Cerebellar nuclear complex (tissue), 1 donor: ENCODE measurements around the gene ANKRD17.
"Not testable (repeated sequence)": the region's sequence is repeated elsewhere in the genome, so short reads cannot be mapped to it uniquely, and the experiment has no call there.

Source experiments
- DNase-seq, 2 experiments: peaks; one replicate each; lab custom pipeline; 2025; lab: John Stamatoyannopoulos, UW

Gene ANKRD17

DNA sequence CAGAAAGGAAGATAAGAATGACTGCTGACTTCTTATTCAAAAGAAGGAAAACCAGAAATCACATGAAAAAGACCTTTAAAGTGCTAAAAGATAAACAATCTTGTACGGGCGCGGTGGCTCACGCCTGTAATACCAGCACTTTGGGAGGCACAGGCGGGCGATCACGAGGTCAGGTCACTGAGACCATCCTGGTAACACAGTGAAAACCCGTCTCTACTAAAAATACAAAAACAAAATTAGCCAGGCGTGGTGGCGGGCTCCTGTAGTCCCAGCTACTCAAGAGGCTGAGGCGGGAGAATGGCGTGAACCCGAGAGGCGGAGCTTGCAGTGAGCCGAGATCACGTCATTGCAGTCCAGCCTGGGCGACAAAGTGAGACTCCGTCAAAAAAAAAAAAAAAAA lies 54.6 kb downstream of the ANKRD17 start:
- not testable (repeated sequence) for DNase-seq

DNA sequence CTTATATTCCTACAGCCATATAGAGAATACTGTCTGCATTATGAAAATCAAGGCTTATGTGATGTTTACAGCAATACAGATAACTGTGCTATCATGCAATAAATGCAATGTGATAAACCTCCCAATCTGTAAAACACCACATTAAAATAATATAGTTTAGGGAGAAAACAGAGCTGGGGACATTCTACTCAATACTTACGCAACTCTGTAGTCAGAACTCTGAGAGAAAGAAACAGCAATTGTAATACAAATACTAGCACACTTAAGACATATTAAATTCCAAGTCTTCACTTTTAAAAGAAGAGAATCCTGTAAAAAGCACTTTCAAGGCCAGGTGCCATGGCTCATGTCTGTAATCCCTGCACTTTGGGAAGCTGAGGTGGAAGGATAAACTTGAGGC lies 61.4 kb downstream of the ANKRD17 start:
- no peak for DNase-seq

DNA sequence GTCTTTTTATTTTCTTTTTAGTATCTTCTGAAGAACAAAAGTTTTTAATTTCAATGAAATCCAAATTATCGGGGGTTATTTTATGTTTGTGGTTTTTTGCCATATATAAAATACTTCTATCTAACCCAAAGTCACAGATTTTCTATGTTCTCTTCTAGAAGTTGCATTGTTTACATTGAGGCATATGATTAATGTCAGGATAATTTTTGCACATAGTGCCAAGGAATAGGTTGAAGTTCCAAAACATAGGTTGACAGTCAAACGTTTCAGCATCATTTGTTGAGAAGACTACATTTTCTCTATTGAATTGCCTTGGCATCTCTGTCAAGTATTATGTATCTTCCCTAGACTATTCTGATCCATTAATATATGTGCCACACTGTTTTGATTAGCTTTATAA lies 64.5 kb downstream of the ANKRD17 start:
- DNase-seq: no peak

DNA sequence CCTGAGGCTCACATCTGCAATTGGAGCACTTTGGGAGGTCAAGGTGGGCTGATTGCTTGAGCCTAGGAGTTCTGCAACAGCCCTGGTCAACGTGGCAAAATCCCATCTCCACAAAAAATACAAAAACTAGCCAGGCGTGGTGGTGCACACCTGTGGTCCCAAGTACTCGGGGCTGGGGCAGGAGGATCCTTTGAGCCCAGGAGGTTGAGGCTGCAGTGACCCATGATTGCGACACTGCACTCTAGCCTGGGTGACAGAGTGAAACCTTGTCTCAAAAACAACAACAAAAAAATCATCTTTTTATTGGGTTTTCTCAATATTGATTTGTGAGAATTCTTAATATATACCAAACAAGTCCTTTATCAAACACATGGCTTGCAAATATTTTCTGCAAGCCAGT lies 64.9 kb downstream of the ANKRD17 start:
- no peak for DNase-seq

DNA sequence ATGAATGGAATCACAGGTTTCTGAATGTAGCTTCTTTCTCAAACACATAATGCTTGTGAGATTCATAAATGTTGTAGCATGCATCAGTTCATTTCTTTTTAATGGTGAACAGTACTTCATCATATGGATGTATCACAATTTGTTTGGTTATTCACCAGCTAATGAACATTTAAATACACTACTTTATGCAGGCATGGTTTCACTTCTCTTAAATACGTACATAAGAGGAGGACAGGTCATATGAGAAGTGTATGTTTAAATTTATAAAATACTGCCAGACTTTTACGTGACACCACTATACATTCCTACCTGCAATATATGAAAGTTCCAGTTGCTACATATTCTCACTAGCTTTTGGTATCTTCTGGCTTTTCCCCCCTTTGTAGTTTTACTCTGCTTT lies 65.4 kb downstream of the ANKRD17 start:
- DNase-seq: no peak

DNA sequence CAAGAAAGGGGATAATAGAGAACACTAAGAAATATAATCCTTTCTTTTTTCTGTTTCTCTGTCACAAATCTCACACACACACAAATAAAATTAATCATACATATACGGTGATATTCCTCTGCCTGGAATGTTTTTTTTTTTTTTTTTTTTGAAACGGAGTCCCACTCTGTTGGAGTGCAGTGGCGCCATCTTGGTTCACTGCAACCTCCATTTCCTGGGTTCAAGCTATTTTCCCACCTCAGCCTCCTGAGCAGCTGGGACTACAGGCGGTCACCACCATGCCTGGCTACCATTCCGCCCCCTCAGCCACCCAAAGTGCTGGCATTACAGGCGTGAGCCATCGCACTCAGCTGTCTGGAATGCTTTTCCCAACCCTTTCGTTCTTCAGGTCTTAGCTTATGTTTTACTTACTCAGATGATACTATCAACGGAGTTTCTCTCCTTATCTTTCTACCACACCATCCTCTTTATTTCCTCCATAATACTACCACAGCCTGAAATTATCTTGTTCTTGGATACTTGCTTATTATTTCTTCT lies 69.3 kb downstream of the ANKRD17 start:
- DNase-seq: no peak

DNA sequence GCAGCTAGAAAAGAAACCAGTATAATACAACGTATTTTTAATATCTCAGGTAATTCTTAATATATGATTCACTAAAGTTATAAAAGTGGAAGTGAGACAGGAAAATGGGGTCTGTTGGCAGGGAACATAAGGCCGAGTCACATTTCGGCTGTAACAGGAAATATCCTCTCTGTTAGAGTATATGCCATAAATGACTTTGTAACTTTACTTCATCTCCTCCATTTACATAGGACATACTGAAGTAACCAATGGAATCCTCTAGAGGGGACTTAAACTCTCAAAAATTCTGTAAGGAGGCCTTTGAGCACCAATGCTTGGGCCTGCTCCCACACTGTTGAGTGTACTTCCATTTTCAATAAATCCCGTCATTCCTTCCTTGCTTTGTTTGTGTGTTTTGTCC lies 71.3 kb downstream of the ANKRD17 start:
- no peak for DNase-seq

DNA sequence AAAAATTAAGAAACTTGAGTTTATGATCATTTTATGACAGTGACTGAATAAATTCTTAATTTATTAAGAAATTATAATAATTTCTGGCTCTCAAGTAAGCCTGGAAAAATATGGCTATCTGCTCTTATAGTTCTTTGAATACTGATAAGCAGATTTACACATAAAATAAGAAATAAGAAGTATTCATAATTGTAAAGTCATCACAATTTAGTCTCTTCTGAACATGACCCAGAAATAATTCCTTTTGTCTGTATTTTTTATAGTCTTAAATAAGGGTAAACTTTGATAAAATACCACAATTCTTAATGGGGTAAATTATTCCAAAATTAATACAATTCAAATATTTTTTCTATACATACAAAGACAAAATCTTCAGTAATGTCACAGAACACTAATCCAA lies 72.7 kb downstream of the ANKRD17 start:
- no peak for DNase-seq

DNA sequence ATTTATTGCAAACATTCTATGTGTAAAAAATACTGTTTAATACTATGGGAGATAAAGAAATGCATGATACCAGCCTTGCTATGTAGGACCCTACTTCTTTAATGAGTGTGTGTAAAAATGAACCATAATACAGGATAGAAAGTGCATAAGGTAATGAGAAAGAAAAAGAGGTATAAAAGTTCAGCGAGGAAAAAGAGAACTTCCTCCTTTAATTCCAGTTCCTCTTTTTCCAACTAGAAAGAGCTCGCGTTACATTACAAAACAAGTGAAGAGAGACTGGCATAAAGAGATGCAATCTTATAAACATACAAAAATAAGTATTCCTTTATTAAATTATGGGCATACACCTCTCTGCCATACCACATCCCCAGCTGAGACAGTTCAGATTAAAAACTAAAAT lies 77.4 kb downstream of the ANKRD17 start:
- DNase-seq: no peak

DNA sequence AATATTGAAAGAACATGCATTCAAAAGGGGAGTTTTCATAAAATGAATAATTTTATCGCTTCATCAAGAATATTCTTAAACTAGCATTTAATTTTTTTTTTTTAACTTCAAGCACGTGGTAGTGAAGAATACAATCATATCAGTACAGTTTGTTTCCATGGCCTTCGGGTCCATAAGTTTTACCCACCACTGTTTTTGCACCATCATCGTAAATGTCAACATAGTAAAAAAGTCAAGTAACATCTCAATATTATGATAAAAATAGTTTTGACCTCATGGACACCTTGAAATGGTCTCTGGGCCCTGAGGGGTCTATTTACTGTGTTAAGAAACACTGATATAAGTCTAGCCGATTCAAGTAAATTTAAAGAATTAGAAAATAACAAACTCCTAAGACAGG lies 80.2 kb downstream of the ANKRD17 start:
- DNase-seq: no peak

DNA sequence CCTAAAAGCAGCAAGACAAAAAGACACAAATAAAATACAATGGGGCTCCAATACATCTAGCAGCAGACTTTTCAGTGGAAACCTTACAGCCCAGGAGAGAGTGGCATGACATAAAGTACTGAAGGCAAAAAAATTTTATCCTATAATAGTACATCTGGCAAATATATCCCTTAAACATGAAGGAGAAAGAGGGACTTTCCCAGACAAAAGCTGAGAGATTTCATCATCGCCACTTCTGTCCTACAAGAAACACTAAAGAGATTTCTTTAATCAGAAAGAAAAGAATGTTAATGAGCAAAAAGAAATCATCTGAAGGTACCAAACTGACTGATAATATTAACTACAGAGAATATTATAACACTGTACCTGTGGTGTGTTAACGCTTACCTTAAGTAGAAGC lies 86.4 kb downstream of the ANKRD17 start:
- no peak for DNase-seq

DNA sequence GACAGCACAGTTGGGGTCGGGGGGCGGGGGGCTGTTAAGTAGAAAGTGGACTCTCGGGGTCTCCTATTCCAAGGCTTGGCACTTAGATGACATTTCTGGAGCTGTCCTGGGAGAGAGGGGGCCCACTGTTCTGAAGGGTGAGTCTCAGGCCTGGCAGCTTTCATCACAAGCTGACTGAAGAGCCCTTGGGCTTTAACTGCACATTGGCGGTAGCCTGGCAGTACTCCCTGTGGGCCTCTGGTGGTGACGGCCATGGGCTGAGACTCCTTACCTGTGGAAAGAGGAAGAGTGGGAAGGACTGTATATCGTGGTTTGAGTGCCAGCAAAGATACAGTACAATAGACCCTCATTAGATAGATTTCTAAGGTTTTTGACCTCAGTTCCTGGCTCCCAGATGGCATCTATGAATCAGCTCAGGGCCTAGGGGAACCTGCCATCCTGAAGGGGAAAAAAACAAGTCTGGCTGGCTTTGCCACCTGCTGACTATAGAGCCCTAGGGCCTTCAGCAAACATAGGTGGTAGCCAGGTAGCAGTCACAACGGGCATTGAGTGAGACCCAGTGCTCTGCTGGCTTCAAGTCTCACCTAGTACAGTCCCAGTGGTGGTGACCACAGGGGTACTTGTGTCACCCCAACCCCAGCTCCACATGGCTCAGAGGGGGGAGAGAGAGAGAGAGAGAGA lies 87.9 kb downstream of the ANKRD17 start:
- DNase-seq: no peak

DNA sequence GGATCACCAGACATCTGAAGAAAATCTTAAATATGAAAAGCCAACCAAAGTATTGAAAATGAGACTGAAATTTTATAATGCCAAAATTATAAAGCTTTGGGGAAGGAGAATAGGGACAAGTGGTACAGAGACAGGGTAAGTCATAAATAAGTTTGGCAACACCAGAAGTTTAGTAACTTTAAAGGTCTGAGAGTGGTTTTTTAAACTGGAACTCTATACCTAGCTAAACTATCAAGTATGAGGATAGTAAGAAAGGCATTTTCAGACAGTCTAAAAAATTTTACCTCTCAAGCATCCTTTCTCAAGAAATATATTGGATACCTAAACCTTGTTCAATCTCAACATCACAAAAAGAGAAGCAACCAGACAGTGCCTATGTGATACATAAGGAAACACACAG lies 92.4 kb downstream of the ANKRD17 start:
- no peak for DNase-seq

DNA sequence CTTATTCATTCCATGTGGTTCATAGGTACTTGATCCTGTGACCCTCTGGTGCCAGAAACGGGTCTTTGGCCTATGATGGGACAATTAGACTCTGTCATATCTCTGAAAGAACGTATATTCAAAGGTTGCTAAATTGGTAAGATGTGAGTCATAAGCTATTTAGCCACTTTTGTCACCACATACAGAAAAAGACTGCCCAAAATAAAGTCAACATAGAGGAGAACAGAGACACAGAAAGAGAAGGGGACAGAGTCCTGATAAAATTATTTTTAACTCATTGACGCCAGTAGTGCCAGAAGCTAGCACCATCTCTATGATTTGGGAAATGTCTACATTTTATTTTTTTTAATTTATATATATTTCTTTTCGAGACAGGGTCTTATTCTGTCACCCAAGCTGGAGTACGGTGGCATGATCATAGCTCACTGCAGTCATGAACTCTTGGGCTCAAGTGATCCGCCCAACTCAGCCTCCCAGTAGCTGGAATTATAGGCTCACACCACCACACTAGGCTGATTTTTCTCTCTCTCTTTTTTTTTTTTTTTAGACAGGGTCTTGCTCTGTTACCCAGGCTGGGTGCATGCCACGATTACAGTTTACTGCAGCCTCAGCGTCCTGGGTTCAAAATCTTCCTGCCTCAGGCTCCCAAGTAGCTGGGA lies 96.9 kb downstream of the ANKRD17 start:
- DNase-seq: no peak

DNA sequence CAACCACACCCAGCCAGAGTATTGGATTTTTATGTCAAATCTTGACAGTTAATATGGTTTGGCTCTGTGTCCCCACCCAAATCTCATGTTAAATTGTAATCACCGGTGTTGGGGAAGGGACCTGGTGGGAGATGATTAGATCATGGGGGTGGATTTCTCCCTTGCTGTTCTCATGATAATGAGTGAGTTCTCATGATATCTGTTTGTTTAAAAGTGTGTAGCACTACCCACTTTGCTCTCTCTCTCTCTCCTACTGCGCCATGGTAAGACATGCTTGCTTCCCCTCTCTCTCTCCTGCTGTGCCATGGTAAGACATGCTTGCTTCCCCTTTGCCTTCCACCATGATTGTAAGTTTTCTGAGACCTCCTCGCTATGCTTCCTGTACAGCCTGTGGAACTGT lies 102.2 kb downstream of the ANKRD17 start:
- DNase-seq: no peak

DNA sequence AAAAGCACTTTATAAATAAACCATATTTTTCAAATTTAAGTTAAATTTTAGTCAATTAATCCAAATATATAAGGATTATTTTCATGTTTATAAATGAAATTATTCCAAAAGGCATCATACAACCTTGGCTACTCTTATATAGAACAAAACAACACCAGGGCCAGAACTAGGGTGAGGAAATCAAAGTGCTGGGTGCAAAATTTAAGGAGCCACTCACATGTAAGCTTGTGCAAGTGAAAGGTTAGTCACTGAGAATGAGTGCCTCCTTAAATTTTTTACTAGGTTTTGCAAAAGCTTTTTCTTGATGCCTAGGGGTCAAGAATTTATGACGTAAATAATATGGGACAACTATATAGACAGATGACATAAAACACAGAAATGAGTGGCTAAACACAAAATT lies 105.7 kb downstream of the ANKRD17 start:
- no peak for DNase-seq

DNA sequence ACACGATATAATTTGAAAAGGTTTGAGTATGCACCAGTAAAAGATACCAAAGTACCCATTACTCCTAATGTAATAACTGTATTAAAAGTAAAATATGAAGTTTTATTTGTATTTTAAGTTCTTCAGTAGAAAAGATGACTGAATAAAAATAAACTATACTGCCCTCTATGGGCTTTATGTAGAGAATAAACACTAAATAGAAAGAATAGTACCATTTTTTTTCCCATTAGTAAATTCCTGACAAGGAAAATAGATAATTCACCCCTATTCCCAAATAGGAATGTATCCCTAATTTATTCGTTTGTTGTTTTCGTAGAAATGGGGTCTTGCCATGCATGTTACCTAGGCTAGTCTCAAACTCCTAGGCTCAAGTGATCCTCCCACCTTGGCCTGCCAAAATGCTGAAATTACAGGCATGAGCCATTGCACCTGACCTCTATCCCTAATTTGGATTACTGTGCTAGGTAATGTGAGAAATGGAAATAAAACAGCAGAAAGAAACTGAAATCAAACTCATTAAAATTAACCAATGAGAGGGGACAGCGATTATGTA lies 115.5 kb downstream of the ANKRD17 start:
- DNase-seq: no peak

DNA sequence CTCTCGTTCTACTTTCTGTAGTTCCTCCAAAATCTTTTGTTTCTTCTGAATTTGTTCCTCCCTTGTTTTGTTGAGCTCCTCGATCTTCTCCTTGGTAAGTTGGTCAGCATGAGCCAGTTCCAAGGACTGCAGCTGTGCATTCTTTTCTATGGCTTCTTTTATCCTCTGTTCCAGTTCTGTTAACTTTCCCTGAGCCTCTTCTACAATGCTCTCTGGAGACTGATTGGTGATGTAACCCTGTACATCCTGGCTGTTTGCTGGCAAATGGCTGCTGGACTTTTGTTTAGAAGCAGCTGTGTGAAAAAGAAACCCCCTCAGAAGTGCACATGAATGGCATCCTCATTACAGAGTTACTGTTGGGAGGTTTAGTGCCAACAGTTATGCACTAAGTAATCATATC lies 118.6 kb downstream of the ANKRD17 start:
- DNase-seq: no peak

DNA sequence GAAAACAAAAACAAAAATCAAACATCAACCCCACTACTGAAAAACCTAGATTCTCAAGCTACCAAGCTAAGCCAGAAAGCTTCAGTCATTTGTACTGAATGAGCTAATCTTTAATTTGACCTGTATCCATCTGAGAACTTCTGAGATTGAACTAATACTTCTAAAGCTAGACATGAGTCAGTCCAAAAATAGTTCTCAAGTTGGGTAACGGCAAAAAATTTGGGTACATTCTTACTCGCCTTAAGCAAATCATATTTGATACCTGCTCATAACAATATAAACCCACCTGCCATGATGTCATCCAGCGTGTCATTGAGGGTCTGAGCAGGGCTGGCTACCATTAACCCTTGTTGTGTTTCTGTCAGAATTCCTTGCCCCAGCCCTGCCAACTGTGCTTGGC lies 119.4 kb downstream of the ANKRD17 start:
- no peak for DNase-seq

DNA sequence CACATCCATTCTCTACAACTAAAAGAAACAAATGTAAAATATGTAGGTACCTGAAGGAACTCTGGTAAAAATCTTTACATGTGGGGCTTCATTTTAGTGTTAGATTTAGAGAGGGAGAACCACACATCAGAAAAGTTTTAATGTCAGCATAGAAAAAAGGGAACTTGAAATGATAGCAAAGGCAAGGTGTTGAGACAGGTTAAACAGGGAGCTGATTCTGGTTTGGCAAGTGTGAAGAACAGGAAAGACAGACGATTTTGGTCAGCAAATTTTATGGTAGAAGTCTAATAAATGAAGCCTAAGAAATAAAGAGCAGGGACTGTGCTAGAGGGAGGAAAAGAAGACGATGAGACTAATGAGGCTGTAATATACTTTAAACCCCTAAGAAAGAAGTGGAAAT lies 121.5 kb downstream of the ANKRD17 start:
- DNase-seq: no peak

DNA sequence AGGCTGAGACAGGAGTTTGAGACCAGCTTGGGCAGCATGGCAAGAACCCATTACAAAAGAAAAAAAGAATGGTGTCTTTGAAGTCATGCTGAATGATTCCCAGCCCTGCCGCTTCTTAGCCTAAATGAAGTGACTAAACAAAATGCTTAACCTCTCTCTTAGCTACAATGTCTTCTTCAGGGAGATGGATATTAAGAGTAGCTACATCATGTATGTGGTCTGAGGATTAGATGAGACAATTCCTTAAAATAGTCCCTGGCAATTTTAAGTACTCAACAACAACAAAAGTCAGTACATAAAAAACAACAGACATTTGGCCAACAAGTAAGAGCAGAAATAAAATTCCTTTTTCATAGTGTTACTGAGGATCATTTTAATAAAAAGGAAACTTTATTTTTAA lies 124.8 kb downstream of the ANKRD17 start:
- DNase-seq: no peak

DNA sequence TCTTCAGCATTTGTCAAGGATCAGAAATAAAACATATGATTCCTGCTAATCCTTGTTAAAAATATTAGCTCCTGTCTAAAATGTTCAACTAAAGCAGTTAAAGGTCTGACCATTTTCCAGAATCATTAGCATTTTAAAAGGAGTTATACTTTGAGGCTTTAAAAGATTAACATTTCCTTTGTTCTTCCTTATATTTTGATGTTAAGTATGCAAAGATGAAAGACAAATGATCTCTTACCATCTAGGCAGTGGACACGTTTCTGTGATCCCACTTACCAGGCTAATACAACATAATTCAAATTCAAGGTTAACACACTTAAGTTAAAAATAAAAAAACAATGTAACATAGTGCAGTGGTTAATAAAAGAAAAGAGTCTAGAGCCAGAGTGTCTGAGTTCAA lies 127.3 kb downstream of the ANKRD17 start:
- no peak for DNase-seq

DNA sequence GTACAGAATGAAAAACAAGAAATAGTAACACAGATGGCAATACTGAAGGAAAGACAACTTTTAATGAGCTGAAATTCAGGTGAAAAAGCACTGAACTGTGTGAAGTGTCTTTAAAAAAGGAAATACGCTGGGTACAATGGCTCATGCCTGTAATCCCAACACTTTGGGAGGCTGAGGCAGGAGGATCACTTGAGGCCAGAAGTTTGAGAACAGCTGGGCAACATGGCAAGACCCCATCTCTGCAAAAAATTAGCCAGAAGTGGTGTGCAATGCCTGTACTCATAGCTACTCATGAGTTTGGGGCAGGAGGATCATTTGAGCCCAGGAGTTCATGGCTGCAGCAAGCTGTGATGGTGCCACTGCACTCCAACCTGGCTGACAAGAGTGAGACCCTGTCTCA lies 129.3 kb downstream of the ANKRD17 start:
- no peak for DNase-seq
